Kidney tubule cell (primary cell): ENCODE measurements around the gene ITGAE.
"Not testable (repeated sequence)": the region's sequence is repeated elsewhere in the genome, so short reads cannot be mapped to it uniquely, and the experiment has no call there.

Experiments used
- DNase-seq: peaks from one replicate; pipeline ENCODE4 v3.0.0-alpha.2; 2018; ENCODE audit warnings: low spot score

The ITGAE gene

GRCh38 chr17:3795390-3796102 is 5.4 kb downstream of the ITGAE start:
- DNase-seq = peak; percentile 82

DNA sequence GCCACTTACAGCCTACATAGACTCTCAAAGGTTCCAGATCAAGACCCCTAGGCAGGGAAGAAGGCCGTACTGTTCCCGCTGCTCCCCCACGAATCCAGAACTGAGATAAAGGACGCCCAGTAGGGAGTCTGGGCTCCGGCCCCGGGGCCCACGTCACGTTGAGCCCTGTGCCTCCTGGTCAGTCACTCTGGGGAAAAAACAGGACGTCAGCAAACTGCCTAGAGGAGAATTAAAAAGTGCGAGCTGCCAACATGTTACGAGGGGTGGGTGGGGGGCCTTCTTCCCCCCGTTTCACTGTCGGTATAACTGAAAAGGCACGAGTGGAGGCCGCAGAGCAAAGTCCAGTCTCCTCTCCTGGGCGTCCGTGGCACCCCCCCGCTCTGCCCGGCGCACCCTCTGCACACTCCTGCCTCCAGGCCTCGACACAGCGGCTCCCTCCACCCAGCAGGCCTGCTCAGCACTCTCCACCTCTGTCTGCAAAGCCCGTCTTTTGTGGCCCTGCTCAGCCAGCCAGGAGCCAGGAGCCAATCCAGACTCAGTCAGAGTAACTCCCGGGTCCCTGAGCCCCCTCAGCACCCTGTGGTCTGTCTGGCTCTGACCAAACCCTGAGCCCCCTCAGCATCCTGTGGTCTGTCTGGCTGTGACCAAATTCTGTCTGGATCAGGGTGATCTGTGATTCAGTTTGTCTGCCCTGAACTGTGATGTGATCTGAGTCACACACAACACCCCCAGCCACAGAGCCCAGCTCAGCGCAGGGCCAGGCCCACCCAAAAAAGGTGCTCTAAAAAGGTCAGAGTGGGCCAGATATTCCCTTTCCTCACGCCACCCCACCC is 6.2 kb downstream of the ITGAE start:
- peak; percentile 94 for DNase-seq

GRCh38 chr17:3794152-3794551 is 6.8 kb downstream of the ITGAE start:
- DNase-seq = not testable (repeated sequence)

DNA sequence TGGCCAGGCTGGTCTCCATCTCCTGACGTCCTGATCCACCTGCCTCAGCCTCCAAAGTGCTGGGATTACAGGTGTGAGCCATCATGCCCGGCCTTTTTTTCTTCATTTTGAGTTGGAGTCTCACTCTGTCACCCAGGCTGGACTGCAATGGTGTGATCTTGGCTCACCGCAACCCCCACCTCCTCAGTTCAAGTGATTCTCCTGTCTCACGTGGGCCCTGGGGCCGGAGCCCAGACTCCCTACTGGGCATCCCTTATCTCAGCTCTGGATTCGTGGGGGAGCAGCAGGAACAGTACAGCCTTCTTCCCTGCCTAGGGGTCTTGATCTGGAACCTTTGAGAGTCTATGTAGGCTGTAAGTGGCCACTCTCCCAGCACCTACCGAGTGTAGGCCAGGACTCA is 7.7 kb downstream of the ITGAE start:
- DNase-seq = not testable (repeated sequence)

DNA sequence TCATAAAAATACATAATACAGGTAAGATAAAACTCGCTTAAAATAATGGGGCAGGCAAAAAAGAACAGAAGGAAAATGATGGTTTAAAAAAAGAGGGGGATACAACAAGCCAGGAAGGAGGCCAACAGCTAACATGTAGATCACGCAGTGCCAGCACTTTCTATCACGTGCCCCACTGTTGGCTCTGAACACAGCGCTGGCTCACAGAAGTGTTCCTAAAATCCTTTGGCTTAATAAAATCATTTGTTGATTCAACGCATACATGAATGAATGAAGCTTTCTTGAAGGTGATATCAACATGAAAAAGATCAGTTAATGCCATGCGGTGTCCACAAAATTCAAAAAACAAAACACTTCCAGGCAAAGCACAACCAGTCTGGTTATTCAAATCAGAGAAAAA is 8.5 kb downstream of the ITGAE start:
- DNase-seq = no peak

GRCh38 chr17:3788200-3788599 is 12.8 kb downstream of the ITGAE start:
- peak; percentile 35 for DNase-seq

- not testable (repeated sequence) for DNase-seq
Observed at GRCh38 chr17:3785323-3785722, 15.7 kb downstream of the ITGAE start.

DNA sequence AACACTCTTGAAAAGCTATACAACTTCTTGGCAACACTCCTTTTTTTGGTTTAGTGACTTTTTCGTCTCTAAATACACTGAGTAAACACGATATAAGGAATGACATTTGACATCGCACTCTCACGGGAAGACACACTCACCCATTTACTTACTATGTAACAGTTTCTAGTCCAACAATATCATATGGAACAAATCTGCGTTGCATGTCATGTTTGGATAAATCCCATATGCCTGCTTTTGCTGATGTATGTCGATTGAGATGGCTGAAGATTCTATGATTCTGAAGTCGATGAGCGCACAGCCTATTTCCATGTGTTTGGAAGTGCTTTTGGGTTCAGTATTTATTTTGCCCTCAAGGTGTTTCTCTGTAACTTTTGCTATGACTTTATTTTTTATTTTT is 18.2 kb downstream of the ITGAE start:
- no peak for DNase-seq

DNA sequence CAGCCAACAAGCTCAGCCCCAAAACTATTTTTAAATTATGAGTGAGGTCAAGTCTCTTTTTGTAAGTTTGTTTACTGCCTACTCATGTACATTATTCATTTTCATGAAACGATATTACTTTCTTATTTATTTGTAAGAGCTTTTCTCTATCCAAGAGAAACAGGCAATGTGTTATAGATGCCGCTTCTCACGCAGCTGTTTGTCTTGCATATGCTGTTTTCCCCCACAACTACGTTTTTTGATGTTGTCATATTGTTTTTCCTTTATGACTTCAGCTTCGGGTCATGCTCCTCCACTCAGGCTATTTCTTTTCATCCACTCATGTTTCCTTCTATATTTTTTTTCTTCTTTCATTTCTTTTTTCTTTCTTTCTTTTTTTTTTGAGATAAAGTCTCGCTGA is 20.0 kb downstream of the ITGAE start:
- DNase-seq = no peak

DNA sequence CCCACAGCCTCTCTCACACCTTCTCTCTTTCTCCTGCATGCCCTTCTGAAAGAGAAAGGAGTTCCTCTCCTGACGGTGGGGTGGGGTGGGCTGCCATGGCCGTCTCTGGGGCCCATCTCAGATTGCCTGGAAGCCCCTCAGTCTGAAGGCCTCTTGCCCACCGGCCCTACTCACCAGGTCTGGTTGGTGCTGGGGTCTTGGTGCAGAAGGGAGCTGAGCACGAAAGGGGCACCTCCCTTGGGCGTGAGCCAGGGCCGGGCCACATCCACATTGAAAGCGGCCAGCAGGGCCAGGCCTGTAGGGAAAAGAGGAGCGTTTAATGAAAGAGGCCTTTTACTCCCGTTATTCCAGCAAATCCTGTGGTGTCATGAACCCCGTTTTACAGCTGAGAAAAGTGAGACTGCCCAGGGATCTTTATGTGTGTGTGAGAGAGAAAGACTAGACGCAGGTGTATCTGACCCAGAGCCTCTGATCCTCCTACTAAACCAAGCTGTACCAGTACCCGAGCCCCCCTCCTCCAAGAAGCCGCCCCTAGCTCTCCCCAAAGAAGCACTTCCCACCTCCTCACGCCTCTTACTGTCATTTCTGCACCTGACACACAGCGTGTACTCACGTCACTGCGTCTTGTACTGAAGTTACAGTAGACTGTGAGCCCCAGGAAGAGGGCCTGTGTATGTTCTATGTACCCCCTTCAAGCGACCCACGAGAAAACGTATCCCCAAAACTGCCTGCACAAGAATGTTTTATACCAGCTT is 23.4 kb downstream of the ITGAE start:
- DNase-seq = no peak

GRCh38 chr17:3773966-3774365 is 27.0 kb downstream of the ITGAE start:
- no peak for DNase-seq

GRCh38 chr17:3773511-3773910 is 27.5 kb downstream of the ITGAE start:
- DNase-seq = peak; percentile 37

- DNase-seq = no peak
Observed at GRCh38 chr17:3772764-3773163, 28.2 kb downstream of the ITGAE start.

- DNase-seq = no peak
Observed at GRCh38 chr17:3771140-3771539, 29.8 kb downstream of the ITGAE start.

DNA sequence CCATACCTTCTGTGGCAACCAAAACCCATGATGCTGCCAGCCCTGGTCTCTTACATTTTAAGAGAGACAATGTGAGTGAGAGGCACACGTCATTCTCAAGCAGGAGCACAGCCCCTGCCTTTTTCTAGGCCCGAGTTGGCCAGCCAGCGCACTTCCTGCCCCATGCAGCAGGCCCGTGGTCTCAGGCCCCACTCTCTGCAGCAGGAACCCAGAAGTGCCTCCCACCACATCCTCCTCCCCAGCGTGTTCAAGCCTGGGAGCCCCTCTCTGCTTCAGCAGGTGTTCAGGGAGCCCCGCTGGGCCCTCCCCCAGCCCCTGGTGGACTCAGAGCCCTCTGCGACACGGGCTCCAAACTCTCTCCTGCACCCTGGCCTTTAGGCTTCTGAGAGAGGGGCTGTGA is 30.5 kb downstream of the ITGAE start:
- no peak for DNase-seq

GRCh38 chr17:3768769-3769168 is 32.2 kb downstream of the ITGAE start:
- DNase-seq = no peak

DNA sequence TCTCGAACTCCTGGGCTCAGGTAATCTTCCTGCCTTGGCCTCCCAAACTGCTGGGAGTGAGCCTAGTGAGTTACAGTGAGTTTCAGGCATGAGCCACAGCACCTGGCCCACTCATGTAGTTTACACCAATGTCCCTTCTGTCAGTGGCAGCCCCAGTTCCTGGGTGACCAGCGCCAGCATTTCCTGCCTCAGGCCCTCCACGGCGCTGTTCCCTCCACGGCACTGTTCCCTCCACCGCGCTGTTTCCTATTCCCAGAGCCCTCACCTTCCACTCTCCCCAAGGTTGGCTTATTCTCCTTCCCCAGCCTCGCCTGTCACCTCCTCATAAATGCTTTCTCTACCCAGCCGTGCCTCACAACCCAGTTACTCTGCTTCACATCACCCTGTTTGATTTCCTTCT is 32.6 kb downstream of the ITGAE start:
- DNase-seq = no peak

DNA sequence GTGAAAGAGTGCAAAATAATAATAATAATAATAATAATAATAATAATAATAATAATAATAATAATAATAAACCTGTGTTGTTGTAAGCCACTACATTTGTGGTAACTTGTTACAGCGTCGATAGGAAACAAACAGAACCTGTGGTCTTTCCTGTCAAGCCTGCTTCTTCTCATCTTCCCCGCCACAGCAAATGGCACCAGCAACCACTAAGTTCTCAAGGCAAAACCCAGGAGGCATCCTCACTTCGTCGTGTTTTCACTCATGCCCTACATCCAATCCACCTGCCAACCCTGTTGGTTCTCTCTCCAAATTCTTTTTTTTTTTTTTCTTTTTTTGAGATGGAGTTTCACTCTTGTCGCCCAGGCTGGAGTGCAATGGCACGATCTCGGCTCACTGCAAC is 34.2 kb downstream of the ITGAE start:
- DNase-seq = no peak

DNA sequence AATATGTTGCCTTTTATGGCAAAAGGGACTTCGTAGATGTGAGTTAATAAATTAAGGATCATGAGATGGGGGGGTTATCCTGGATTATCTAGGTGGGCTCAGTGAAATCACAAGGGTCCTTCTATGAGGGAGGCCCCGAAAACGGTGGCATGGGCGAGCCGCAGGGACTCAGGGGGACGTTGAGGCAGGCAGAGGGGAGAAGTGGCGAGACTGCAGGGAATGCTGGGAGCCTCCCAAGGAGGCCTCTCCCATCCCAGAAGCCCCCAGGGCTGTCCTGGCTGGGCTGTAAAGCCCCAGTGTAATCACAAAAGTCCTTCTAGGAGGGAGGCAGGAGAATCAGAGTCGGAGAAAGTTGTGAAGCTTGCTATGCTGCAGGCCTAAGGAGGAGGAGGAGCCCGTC is 35.0 kb downstream of the ITGAE start:
- DNase-seq = no peak

DNA sequence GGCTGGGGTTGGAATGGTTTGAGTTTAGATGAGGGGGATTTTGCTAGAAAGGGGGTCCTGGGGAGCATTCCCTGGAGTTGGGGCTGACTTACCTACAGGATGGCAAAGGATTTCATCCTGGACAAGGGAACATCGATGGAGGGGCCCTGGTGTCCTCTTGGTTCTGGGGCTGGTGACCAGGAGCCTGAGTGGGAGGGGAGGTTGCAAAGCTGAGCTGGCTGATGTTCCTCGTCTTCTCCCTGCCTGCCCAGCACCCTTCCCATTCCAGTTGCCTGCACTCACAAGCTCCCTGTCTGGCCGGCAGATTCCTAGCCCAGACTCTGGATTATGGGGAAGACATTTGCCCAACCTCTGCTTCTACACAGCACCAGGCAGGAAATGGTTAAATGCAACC is 37.2 kb downstream of the ITGAE start:
- no peak for DNase-seq

- no peak for DNase-seq
Observed at GRCh38 chr17:3762922-3763776, 37.8 kb downstream of the ITGAE start.

DNA sequence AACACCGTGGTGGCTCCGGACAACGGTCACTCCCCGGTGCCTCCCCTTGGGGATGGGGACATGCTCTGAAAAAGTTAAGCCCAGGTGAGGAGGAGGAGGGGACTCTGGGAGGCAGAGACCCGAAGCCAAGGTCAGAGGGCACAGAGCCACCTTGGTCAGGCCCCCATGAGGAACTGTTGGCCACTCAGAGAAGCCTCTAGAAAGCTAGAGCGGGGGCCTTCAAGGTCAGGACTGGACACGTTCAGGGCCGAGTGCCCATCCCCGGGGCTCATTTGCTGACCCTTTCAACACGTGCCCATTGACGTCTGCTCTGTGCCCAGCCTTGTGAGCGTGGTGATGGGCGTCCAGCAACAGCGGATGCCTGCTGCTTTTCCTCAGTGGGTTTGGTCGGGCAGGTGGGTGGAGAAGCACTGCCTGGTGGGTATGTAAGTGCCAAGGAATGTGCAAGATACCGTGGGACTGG is 39.0 kb downstream of the ITGAE start:
- no peak for DNase-seq
